H9 (cell line): ENCODE data around the gene JARID2. TPM values are rescaled to one million over a fixed set of nuclear protein-coding genes. Genes with fewer than 3 reads are reported as not detected.

Experiments
- DNase-seq: peaks from one replicate; pipeline ENCODE4 v3.0.0-alpha.2; 2017
- H2AFZ ChIP-seq: one replicate; pipeline ENCODE4 v1.6.1; 2013; ENCODE audit warnings: mild to moderate bottlenecking, low read length, control low read depth, moderate library complexity
- H2AK5ac ChIP-seq: 2 replicates; pipeline ENCODE4 v1.6.1; 2013; ENCODE audit warnings: low read length, control low read depth, mixed read lengths; ENCODE audit not compliant: insufficient read length
- H2BK120ac ChIP-seq: one replicate; pipeline ENCODE4 v1.6.1; 2013; ENCODE audit warnings: low read depth, mild to moderate bottlenecking, low read length, control low read depth, inconsistent platforms; ENCODE audit not compliant: poor library complexity, severe bottlenecking
- H2BK12ac ChIP-seq: 2 replicates; pipeline ENCODE4 v1.6.1; 2013; ENCODE audit warnings: low read length, control low read depth, mixed read lengths, low read depth; ENCODE audit not compliant: insufficient read length
- H2BK15ac ChIP-seq: 2 replicates; pipeline ENCODE4 v1.6.1; 2013; ENCODE audit warnings: low read depth, low read length, control low read depth
- H2BK20ac ChIP-seq: one replicate; pipeline ENCODE4 v1.6.1; 2013; ENCODE audit warnings: low read depth, mild to moderate bottlenecking, low read length, control low read depth, inconsistent platforms; ENCODE audit not compliant: poor library complexity, severe bottlenecking
- H2BK5ac ChIP-seq: 2 replicates; pipeline ENCODE4 v1.6.1; 2013; ENCODE audit warnings: low read length, control low read depth, mixed read lengths; ENCODE audit not compliant: insufficient read length
- H3K14ac ChIP-seq: 2 replicates; pipeline ENCODE4 v1.6.1; 2013; ENCODE audit warnings: low read length, control low read depth; ENCODE audit not compliant: insufficient read depth
- H3K18ac ChIP-seq: 2 replicates; pipeline ENCODE4 v1.6.1; 2013; ENCODE audit warnings: low read depth, mild to moderate bottlenecking, mixed read lengths, low read length, control low read depth; ENCODE audit not compliant: insufficient read length
- H3K23ac ChIP-seq: 2 replicates; pipeline ENCODE4 v1.6.1; 2013; ENCODE audit warnings: low read length, control low read depth, mixed read lengths, low read depth; ENCODE audit not compliant: insufficient read length
- H3K23me2 ChIP-seq: 2 replicates; pipeline ENCODE4 v1.6.1; 2013; ENCODE audit warnings: low read depth, mild to moderate bottlenecking, mixed read lengths, low read length, control low read depth; ENCODE audit not compliant: insufficient read length, poor library complexity, severe bottlenecking
- H3K27ac ChIP-seq: 2 replicates; pipeline ENCODE4 v1.5.1; 2013; ENCODE audit warnings: low read length, control low read depth, mixed read lengths, low read depth; ENCODE audit not compliant: insufficient read length
- H3K27me3 ChIP-seq: 2 replicates; pipeline ENCODE4 v1.6.1; 2013; ENCODE audit warnings: low read length, control low read depth, inconsistent platforms; ENCODE audit not compliant: insufficient read depth
- H3K4ac ChIP-seq: 2 replicates; pipeline ENCODE4 v1.6.1; 2013; ENCODE audit warnings: low read depth, mild to moderate bottlenecking, control low read depth, inconsistent platforms, low read length, moderate library complexity
- H3K4me1 ChIP-seq: 2 replicates; pipeline ENCODE4 v1.6.1; 2013; ENCODE audit warnings: low read length, control low read depth, inconsistent platforms; ENCODE audit not compliant: insufficient read depth
- H3K4me2 ChIP-seq: 2 replicates; pipeline ENCODE4 v1.6.1; 2013; ENCODE audit warnings: low read length, control low read depth, mixed read lengths; ENCODE audit not compliant: insufficient read length, insufficient read depth
- H3K56ac ChIP-seq: 2 replicates; pipeline ENCODE4 v1.6.1; 2013; ENCODE audit warnings: low read depth, mild to moderate bottlenecking, mixed read lengths, low read length, control low read depth; ENCODE audit not compliant: insufficient read length
- H3K79me1 ChIP-seq: 2 replicates; pipeline ENCODE4 v1.6.1; 2013; ENCODE audit warnings: low read depth, mild to moderate bottlenecking, moderate library complexity, low read length, control low read depth, inconsistent platforms; ENCODE audit not compliant: insufficient read depth, poor library complexity, severe bottlenecking
- H3K79me2 ChIP-seq: 2 replicates; pipeline ENCODE4 v1.6.1; 2013; ENCODE audit warnings: low read length, control low read depth, inconsistent platforms; ENCODE audit not compliant: insufficient read depth
- H3K9ac ChIP-seq: 2 replicates; pipeline ENCODE4 v1.6.1; 2013; ENCODE audit warnings: low read length, control low read depth, mixed read lengths; ENCODE audit not compliant: insufficient read length; ENCODE audit errors: extremely low read depth
- H3K9me3 ChIP-seq: one replicate; pipeline ENCODE4 v1.6.1; 2013; ENCODE audit warnings: low read depth, low read length, inconsistent platforms; ENCODE audit not compliant: control insufficient read depth
- H3T11ph ChIP-seq: one replicate; pipeline ENCODE4 v1.6.1; 2013; ENCODE audit warnings: mild to moderate bottlenecking, low read length, control low read depth, inconsistent platforms
- H4K20me1 ChIP-seq: one replicate; pipeline ENCODE4 v1.6.1; 2013; ENCODE audit not compliant: control insufficient read depth, insufficient read length, insufficient read depth
- H4K5ac ChIP-seq: 2 replicates; pipeline ENCODE4 v1.6.1; 2013; ENCODE audit warnings: low read depth, mild to moderate bottlenecking, mixed read lengths, low read length, control low read depth; ENCODE audit not compliant: insufficient read length
- H4K8ac ChIP-seq: replicated peaks from 2 replicates; pipeline ENCODE4 v1.6.1; 2013; ENCODE audit warnings: low read length, control low read depth, mixed read lengths, low read depth; ENCODE audit not compliant: insufficient read length
- H4K91ac ChIP-seq: 2 replicates; pipeline ENCODE4 v1.6.1; 2013; ENCODE audit warnings: low read depth, mild to moderate bottlenecking, moderate library complexity, mixed read lengths, low read length, control low read depth; ENCODE audit not compliant: insufficient read length
- H3K27ac Mint-ChIP-seq, 3 experiments: 2 replicates in 2 of 3; 3 replicates in 1 of 3; pipeline ENCODE4 v1.8.0; 2020 to 2021; ENCODE audit warnings: mixed read lengths in 3 of 3, mild to moderate bottlenecking in 1 of 3, moderate library complexity in 1 of 3
- H3K27me3 Mint-ChIP-seq: 2 replicates; pipeline ENCODE4 v1.8.0; 2021; ENCODE audit warnings: low read depth, mild to moderate bottlenecking, moderate library complexity, mixed read lengths
- H3K36me3 Mint-ChIP-seq, 3 experiments: 2 replicates in 2 of 3; 3 replicates in 1 of 3; pipeline ENCODE4 v1.8.0; 2020 to 2021; ENCODE audit warnings: low read depth in 3 of 3, mixed read lengths in 3 of 3; ENCODE audit not compliant: insufficient read depth in 1 of 3
- H3K4me1 Mint-ChIP-seq, 2 experiments: 2 replicates each; pipeline ENCODE4 v1.8.0; 2020; ENCODE audit warnings: mixed read lengths in 2 of 2
- H3K4me3 Mint-ChIP-seq, 2 experiments: 2 replicates in 1 of 2; 3 replicates in 1 of 2; pipeline ENCODE4 v1.8.0; 2020 to 2021; ENCODE audit warnings: mild to moderate bottlenecking in 2 of 2, mixed read lengths in 2 of 2, moderate library complexity in 1 of 2
- H3K9me3 Mint-ChIP-seq, 2 experiments: 2 replicates in 1 of 2; 3 replicates in 1 of 2; pipeline ENCODE4 v1.8.0; 2020; ENCODE audit warnings: mild to moderate bottlenecking in 2 of 2, mixed read lengths in 2 of 2, moderate library complexity in 1 of 2
- CTCF ChIP-seq: fragments of 200-600 bp; sonication (generic); conservative IDR thresholded peaks from 3 replicates; pipeline ENCODE4 v1.8.0; 2021; ENCODE audit warnings: antibody characterized with exemption, mild to moderate bottlenecking
- WGBS: extraction: QIAGEN DNeasy Blood & Tissue Kit; methylation state at CpG from one replicate; pipeline ENCODE4 v1.1.7; 2013; ENCODE audit warnings: missing lambda C conversion rate, low lambda C conversion rate, mixed read lengths; ENCODE audit not compliant: insufficient read length; ENCODE audit errors: extremely low coverage; 5-methylcytosine and 5-hydroxymethylcytosine counted together
- total RNA-seq: library from RNA; stranded (reverse); gene quantifications from 2 replicates; pipeline ENCODE4 v1.2.1, GENCODE V29; 2021

The JARID2 gene
- total RNA-seq, 1 experiment from 2014 or later: 174 TPM

- Histone ChIP-seq H3K9me3 (no peaks in the 10 kb centered on the region), H2BK20ac (no peak overlapping the region), H3T11ph (no peak overlapping the region), H2BK5ac (no peak overlapping the region), H2BK12ac (no peak overlapping the region), H2AFZ (no peak overlapping the region), H3K79me1 (no peaks in the 10 kb centered on the region), H4K8ac (no peak overlapping the region), H3K27ac (no peak overlapping the region), H4K20me1 (no peaks in the 10 kb centered on the region), H3K4ac (no peak overlapping the region), H3K4me2 (no peak overlapping the region), H3K4me1 (peaks cover 36% of the 10 kb centered on the region), H3K23ac (no peak overlapping the region), H2BK120ac (no peak overlapping the region), H2BK15ac (no peak overlapping the region), H3K9ac (no peak overlapping the region), H3K79me2 (peaks cover 95% of the 10 kb centered on the region), H3K56ac (no peak overlapping the region), H4K91ac (no peak overlapping the region), H3K23me2 (peaks cover 3% of the 10 kb centered on the region), H3K14ac (no peak overlapping the region), H3K18ac (no peak overlapping the region), H2AK5ac (no peak overlapping the region), H3K27me3 (no peaks in the 10 kb centered on the region), H4K5ac (no peak overlapping the region)
- peaks cover 23 to 43% (median 41%) of the 10 kb centered on the region in 3 experiments for H3K36me3 Mint-ChIP-seq
- WGBS: no CpG with 5 or more reads among the region's 1 CpG
- H3K4me1 Mint-ChIP-seq: peaks cover 84 to 86% of the 10 kb centered on the region in 2 experiments
- TF ChIP-seq CTCF: no peak
- H3K27me3 Mint-ChIP-seq: no peaks in the 10 kb centered on the region
- H3K9me3 Mint-ChIP-seq: no peaks in the 10 kb centered on the region
- DNase-seq: no peak
- H3K4me3 Mint-ChIP-seq: no peak overlapping the region
- H3K27ac Mint-ChIP-seq: no peak overlapping the region
These were observed 26.7 kb downstream of the JARID2 start for GRCh38 chr6:15272562-15272961.
